Measurements from ENCODE around the gene GSTA2.

GSTA2 gene

GRCh38 chr6:52735071-52735470 lies 28.2 kb downstream of the GSTA2 start:
- DNase-seq (ENCODE audit: extremely low spot score): no peak
- ChIA-PET POLR2A (no interaction called here), CTCF (interaction anchor here (1.6 kb wide), 1 partner anchor 25 kb away, joined by 3 read pairs; no protein-coding TSS in a partner anchor)
- TF ChIP-seq CTCF (IDR thresholded peaks at IDR 0.05; ENCODE audit: control extremely low read depth, extremely low read depth, low read depth, missing control alignments): no peak

GRCh38 chr6:52734072-52734471 lies 29.2 kb downstream of the GSTA2 start:
- no peak for DNase-seq (ENCODE audit: extremely low spot score)
- ChIA-PET POLR2A (no interaction called here), CTCF (interaction anchor here (1.1 to 1.6 kb wide), 2 partner anchors 9 to 26 kb away, joined by 3 to 6 read pairs; no protein-coding TSS in a partner anchor)
- no peak for TF ChIP-seq CTCF (IDR thresholded peaks at IDR 0.05; ENCODE audit: control extremely low read depth, extremely low read depth, low read depth, missing control alignments)

- TF ChIP-seq CTCF (IDR thresholded peaks at IDR 0.05; ENCODE audit: control extremely low read depth, extremely low read depth, low read depth, missing control alignments): no peak
- DNase-seq (ENCODE audit: extremely low spot score): no peak
- ChIA-PET CTCF (interaction anchor here (0.6 to 1.6 kb wide), 3 partner anchors 8 to 17 kb away, joined by 3 to 6 read pairs (median 4); no protein-coding TSS in a partner anchor), POLR2A (no interaction called here)
These were observed 30.1 kb downstream of the GSTA2 start for GRCh38 chr6:52733172-52733571.

- no peak for DNase-seq (ENCODE audit: extremely low spot score)
- TF ChIP-seq CTCF (IDR thresholded peaks at IDR 0.05; ENCODE audit: control extremely low read depth, extremely low read depth, low read depth, missing control alignments): no peak
- ChIA-PET CTCF (interaction anchor here (1.4 to 1.6 kb wide), 2 partner anchors 11 to 16 kb away, joined by 3 to 4 read pairs; no protein-coding TSS in a partner anchor), POLR2A (no interaction called here)
These were observed 31.6 kb downstream of the GSTA2 start for GRCh38 chr6:52731719-52732118.

- POLR2A ChIA-PET: no interaction called here
- no peak for DNase-seq (ENCODE audit: extremely low spot score)
- no peak for TF ChIP-seq CTCF (IDR thresholded peaks at IDR 0.05; ENCODE audit: control extremely low read depth, extremely low read depth, low read depth, missing control alignments)
- CTCF ChIA-PET: no interaction called here
These were observed 33.7 kb downstream of the GSTA2 start for GRCh38 chr6:52729576-52729975.

- CTCF ChIA-PET: no interaction called here
These were observed 34.9 kb downstream of the GSTA2 start for GRCh38 chr6:52728394-52728793.

More at GRCh38 chr6:52728394-52728793, 34.9 kb downstream of the GSTA2 start:
- no peak for DNase-seq (ENCODE audit: extremely low spot score)
- POLR2A ChIA-PET: no interaction called here
- TF ChIP-seq CTCF (IDR thresholded peaks at IDR 0.05; ENCODE audit: control extremely low read depth, extremely low read depth, low read depth, missing control alignments): no peak
